NCI-H460 (cell line): ENCODE measurements around the gene GPR155. TPM values are rescaled to one million over a fixed set of nuclear protein-coding genes. Genes with fewer than 3 reads are reported as not detected.
"Not testable (repeated sequence)": the region's sequence is repeated elsewhere in the genome, so short reads cannot be mapped to it uniquely, and the experiment has no call there.

Experiments used
- DNase-seq: peaks from one replicate; pipeline ENCODE4 v3.0.0-alpha.2; 2016; ENCODE audit warnings: low read depth; ENCODE audit errors: extremely low read depth
- total RNA-seq: library from RNA; depleted of rRNA; stranded (reverse); fragments of >200 nt; shearing (Covaris generic); gene quantifications from 2 replicates; pipeline ENCODE4 v1.2.3, GENCODE V29; 2014

The GPR155 gene
- total RNA-seq, 1 experiment from 2014 or later = 2.2 TPM

- DNase-seq = no peak
These were observed 6.2 kb upstream of the GPR155 start for GRCh38 chr2:174492963-174493431.

GRCh38 chr2:174491947-174492346, 5.1 kb upstream of the GPR155 start:
- no peak for DNase-seq

- DNase-seq = no peak
These were observed 3.2 kb upstream of the GPR155 start for GRCh38 chr2:174490051-174490450.

GRCh38 chr2:174489520-174489919, 2.7 kb upstream of the GPR155 start:
- not testable (repeated sequence) for DNase-seq

GRCh38 chr2:174487820-174488162, 962 bp upstream of the GPR155 start:
- DNase-seq = no peak

GRCh38 chr2:174487108-174487819, 435 bp upstream of the GPR155 start:
- peak; percentile 98 for DNase-seq

GRCh38 chr2:174485788-174486562, 854 bp downstream of the GPR155 start:
- no peak for DNase-seq

- not testable (repeated sequence) for DNase-seq
These were observed 1.8 kb downstream of the GPR155 start for GRCh38 chr2:174485045-174485444.

- DNase-seq = no peak
These were observed 2.3 kb downstream of the GPR155 start for GRCh38 chr2:174484573-174484972.

GRCh38 chr2:174482854-174483253, 4.0 kb downstream of the GPR155 start:
- DNase-seq = no peak

- DNase-seq = no peak
These were observed 9.1 kb downstream of the GPR155 start for GRCh38 chr2:174477759-174478158.

GRCh38 chr2:174473796-174474195, 13.0 kb downstream of the GPR155 start:
- DNase-seq = no peak

GRCh38 chr2:174465327-174465726, 21.5 kb downstream of the GPR155 start:
- DNase-seq = no peak

- no peak for DNase-seq
These were observed 25.6 kb downstream of the GPR155 start for GRCh38 chr2:174461221-174461620.

- DNase-seq = no peak
These were observed 32.3 kb downstream of the GPR155 start for GRCh38 chr2:174454566-174454965.

- DNase-seq = no peak
These were observed 36.6 kb downstream of the GPR155 start for GRCh38 chr2:174450021-174450816.

- no peak for DNase-seq
These were observed 37.8 kb downstream of the GPR155 start for GRCh38 chr2:174449033-174449432.

- DNase-seq = no peak
These were observed 40.3 kb downstream of the GPR155 start for GRCh38 chr2:174446531-174446930.

GRCh38 chr2:174445248-174445647, 41.6 kb downstream of the GPR155 start:
- no peak for DNase-seq

GRCh38 chr2:174444761-174445160, 42.1 kb downstream of the GPR155 start:
- DNase-seq = no peak
